Astrocyte (in vitro differentiated cells and primary cell): ENCODE measurements around the gene SPATA31E1. TPM values are rescaled to one million over a fixed set of nuclear protein-coding genes. Genes with fewer than 3 reads are reported as not detected.
"Not testable (repeated sequence)": the region's sequence is repeated elsewhere in the genome, so short reads cannot be mapped to it uniquely, and the experiment has no call there.

ENCODE experiments used
- DNase-seq: peaks from one replicate; pipeline ENCODE4 v3.0.0-alpha.2; 2010; ENCODE audit warnings: low read depth
- FAIRE-seq: peaks from 2 replicates; lab custom pipeline; 2011; peaks lifted over from hg19 to GRCh38; lab: Jason Lieb, UNC
- H2AFZ ChIP-seq: 2 replicates; pipeline ENCODE4 v1.6.0; 2012; ENCODE audit warnings: low read depth, low read length, inconsistent platforms
- H3K27ac ChIP-seq: 2 replicates; pipeline ENCODE4 v1.5.1; 2011; ENCODE audit warnings: low read depth, low read length, inconsistent platforms
- H3K27me3 ChIP-seq: 2 replicates; pipeline ENCODE4 v1.6.0; 2011; ENCODE audit warnings: low read length, inconsistent platforms; ENCODE audit not compliant: insufficient read depth
- H3K36me3 ChIP-seq: 2 replicates; pipeline ENCODE4 v1.5.1; 2011; ENCODE audit warnings: low read length, inconsistent platforms; ENCODE audit not compliant: insufficient read depth
- H3K4me1 ChIP-seq: 2 replicates; pipeline ENCODE4 v1.5.1; 2011; ENCODE audit warnings: low read length, inconsistent platforms; ENCODE audit not compliant: insufficient read depth
- H3K4me2 ChIP-seq: 2 replicates; pipeline ENCODE4 v1.6.0; 2012; ENCODE audit warnings: low read length, inconsistent platforms
- H3K4me3 ChIP-seq: 2 replicates; pipeline ENCODE4 v1.5.1; 2011; ENCODE audit warnings: low read depth, mild to moderate bottlenecking, low read length, inconsistent platforms; ENCODE audit not compliant: insufficient read depth
- H3K79me2 ChIP-seq: 2 replicates; pipeline ENCODE4 v1.6.0; 2012; ENCODE audit warnings: mild to moderate bottlenecking, low read length, inconsistent platforms; ENCODE audit not compliant: insufficient read depth
- H3K9ac ChIP-seq: 2 replicates; pipeline ENCODE4 v1.6.0; 2012; ENCODE audit warnings: mild to moderate bottlenecking, low read length, inconsistent platforms
- H3K9me3 ChIP-seq: 2 replicates; pipeline ENCODE4 v1.5.1; 2012; ENCODE audit warnings: low read depth, mild to moderate bottlenecking, low read length, inconsistent platforms; ENCODE audit not compliant: insufficient read depth
- H4K20me1 ChIP-seq: 2 replicates; pipeline ENCODE4 v1.6.0; 2012; ENCODE audit warnings: low read length, inconsistent platforms; ENCODE audit not compliant: insufficient read depth
- H3K27ac Mint-ChIP-seq: one replicate; pipeline ENCODE4 v1.8.0; 2021; ENCODE audit warnings: mild to moderate bottlenecking, mixed read lengths; ENCODE audit not compliant: unreplicated experiment
- H3K27me3 Mint-ChIP-seq: one replicate; pipeline ENCODE4 v1.8.0; 2021; ENCODE audit warnings: low read depth, mixed read lengths; ENCODE audit not compliant: unreplicated experiment
- H3K36me3 Mint-ChIP-seq: one replicate; pipeline ENCODE4 v1.8.0; 2021; ENCODE audit warnings: low read depth, mixed read lengths; ENCODE audit not compliant: unreplicated experiment
- H3K4me1 Mint-ChIP-seq: one replicate; pipeline ENCODE4 v1.8.0; 2021; ENCODE audit warnings: low read depth, mixed read lengths; ENCODE audit not compliant: unreplicated experiment
- H3K4me3 Mint-ChIP-seq: one replicate; pipeline ENCODE4 v1.8.0; 2021; ENCODE audit warnings: mild to moderate bottlenecking, moderate library complexity, mixed read lengths; ENCODE audit not compliant: unreplicated experiment
- H3K9me3 Mint-ChIP-seq: one replicate; pipeline ENCODE4 v1.8.0; 2021; ENCODE audit warnings: mild to moderate bottlenecking, mixed read lengths; ENCODE audit not compliant: unreplicated experiment
- CTCF ChIP-seq: IDR thresholded peaks from 2 replicates; pipeline ENCODE4 v1.5.1; 2011; ENCODE audit warnings: low read depth, mild to moderate bottlenecking, inconsistent platforms, low read length, moderate library complexity; ENCODE audit not compliant: insufficient read depth
- EZH2 ChIP-seq: IDR thresholded peaks from 2 replicates; pipeline ENCODE4 v1.6.1; 2012; ENCODE audit warnings: mild to moderate bottlenecking, low read length, inconsistent platforms; ENCODE audit not compliant: insufficient read depth
- total RNA-seq: library from RNA; stranded (reverse); gene quantifications from 2 replicates; pipeline ENCODE4 v1.2.1, GENCODE V29; 2021

SPATA31E1 gene
- total RNA-seq, 1 donor from 2014 or later, result not detected

GRCh38 chr9:87849144-87849758 is 33.4 kb upstream of the SPATA31E1 start:
- Histone ChIP-seq H3K79me2 (no peaks in the 10 kb centered on the region), H3K4me3 (no peak overlapping the region), H4K20me1 (no peaks in the 10 kb centered on the region), H3K36me3 (no peaks in the 10 kb centered on the region), H3K27me3 (no peaks in the 10 kb centered on the region), H3K4me1 (peaks cover 7% of the 10 kb centered on the region), H3K9ac (no peak overlapping the region), H3K9me3 (no peaks in the 10 kb centered on the region), H2AFZ (no peak overlapping the region), H3K27ac (no peak overlapping the region), H3K4me2 (no peak overlapping the region)
- Mint-ChIP-seq H3K36me3 (no peaks in the 10 kb centered on the region), H3K4me1 (no peaks in the 10 kb centered on the region), H3K27me3 (peaks cover 10% of the 10 kb centered on the region), H3K9me3 (no peaks in the 10 kb centered on the region), H3K4me3 (no peak overlapping the region), H3K27ac (no peak overlapping the region)
- no peak for DNase-seq
- no peak for FAIRE-seq
- TF ChIP-seq CTCF (no peak), EZH2 (no peak)

GRCh38 chr9:87850391-87850790 is 32.3 kb upstream of the SPATA31E1 start:
- H3K27ac ChIP-seq, result no peak overlapping the region
- TF ChIP-seq CTCF, result no peak
- TF ChIP-seq EZH2, result no peak
- FAIRE-seq (no peak), DNase-seq (peak; percentile 74)
- H3K4me1 ChIP-seq, result peaks cover 7% of the 10 kb centered on the region
- H3K79me2 ChIP-seq, result no peaks in the 10 kb centered on the region
- Mint-ChIP-seq H3K27me3 (peaks cover 2% of the 10 kb centered on the region), H3K4me3 (no peak overlapping the region), H3K36me3 (no peaks in the 10 kb centered on the region), H3K4me1 (peaks cover 4% of the 10 kb centered on the region), H3K9me3 (no peaks in the 10 kb centered on the region), H3K27ac (no peak overlapping the region)
- H3K27me3 ChIP-seq, result no peaks in the 10 kb centered on the region
- H3K36me3 ChIP-seq, result no peaks in the 10 kb centered on the region
- H3K4me3 ChIP-seq, result no peak overlapping the region
- peak overlapping the region; percentile 35 for H3K4me2 ChIP-seq
- no peaks in the 10 kb centered on the region for H4K20me1 ChIP-seq
- no peak overlapping the region for H2AFZ ChIP-seq
- no peaks in the 10 kb centered on the region for H3K9me3 ChIP-seq
- no peak overlapping the region for H3K9ac ChIP-seq

GRCh38 chr9:87851186-87851585 is 31.5 kb upstream of the SPATA31E1 start:
- H3K4me1 Mint-ChIP-seq, H4K20me1 ChIP-seq, H3K4me3 Mint-ChIP-seq, H3K4me2 ChIP-seq, H3K27me3 ChIP-seq, FAIRE-seq, DNase-seq, H3K36me3 Mint-ChIP-seq, H3K27ac ChIP-seq, H3K79me2 ChIP-seq, H3K27ac Mint-ChIP-seq, H3K4me1 ChIP-seq, H3K9me3 Mint-ChIP-seq, H2AFZ ChIP-seq, H3K9me3 ChIP-seq, H3K9ac ChIP-seq, H3K27me3 Mint-ChIP-seq, H3K4me3 ChIP-seq, H3K36me3 ChIP-seq: not testable (repeated sequence)
